ENCODE data around the gene NRG3. TPM values are rescaled to one million over a fixed set of nuclear protein-coding genes. Genes with fewer than 3 reads are reported as not detected.

NRG3 gene
- total and polyA plus RNA-seq, 7 donors = 0.03 to 0.10 TPM; not detected in 5

DNA sequence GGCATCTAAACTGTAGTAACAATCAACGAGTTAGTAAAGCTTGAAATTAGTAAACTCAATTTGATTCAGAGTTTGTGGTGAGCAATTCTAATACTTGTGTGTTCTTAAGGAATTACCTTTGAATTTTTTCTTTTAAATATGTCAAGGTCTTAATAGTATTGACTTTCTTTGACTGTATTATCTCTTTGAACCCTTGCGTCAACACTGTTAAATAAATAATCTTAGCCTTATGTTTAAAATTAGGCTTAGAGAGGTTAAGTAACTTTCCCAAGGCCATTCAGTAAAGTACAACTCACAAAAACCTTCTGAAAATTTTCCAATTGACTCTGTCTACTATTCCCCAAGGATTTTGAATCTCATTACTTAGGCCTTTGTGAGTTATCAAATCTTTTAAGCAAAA is 716.4 kb downstream of the NRG3 start:
- TF ChIP-seq, protein P1, sequence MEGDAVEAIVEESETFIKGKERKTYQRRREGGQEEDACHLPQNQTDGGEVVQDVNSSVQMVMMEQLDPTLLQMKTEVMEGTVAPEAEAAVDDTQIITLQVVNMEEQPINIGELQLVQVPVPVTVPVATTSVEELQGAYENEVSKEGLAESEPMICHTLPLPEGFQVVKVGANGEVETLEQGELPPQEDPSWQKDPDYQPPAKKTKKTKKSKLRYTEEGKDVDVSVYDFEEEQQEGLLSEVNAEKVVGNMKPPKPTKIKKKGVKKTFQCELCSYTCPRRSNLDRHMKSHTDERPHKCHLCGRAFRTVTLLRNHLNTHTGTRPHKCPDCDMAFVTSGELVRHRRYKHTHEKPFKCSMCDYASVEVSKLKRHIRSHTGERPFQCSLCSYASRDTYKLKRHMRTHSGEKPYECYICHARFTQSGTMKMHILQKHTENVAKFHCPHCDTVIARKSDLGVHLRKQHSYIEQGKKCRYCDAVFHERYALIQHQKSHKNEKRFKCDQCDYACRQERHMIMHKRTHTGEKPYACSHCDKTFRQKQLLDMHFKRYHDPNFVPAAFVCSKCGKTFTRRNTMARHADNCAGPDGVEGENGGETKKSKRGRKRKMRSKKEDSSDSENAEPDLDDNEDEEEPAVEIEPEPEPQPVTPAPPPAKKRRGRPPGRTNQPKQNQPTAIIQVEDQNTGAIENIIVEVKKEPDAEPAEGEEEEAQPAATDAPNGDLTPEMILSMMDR (IDR thresholded peaks at IDR 0.05) = no peak
- no peaks in the 10 kb centered on the region for H3K4me1 ChIP-seq
- WGBS, 3 donors = 61 to 75% (median 74%) methylated on average over 2 of the region's 2 CpGs
- H3K9me3 ChIP-seq = no peaks in the 10 kb centered on the region
- no peak for ATAC-seq
- no peak for DNase-seq
- H3K27me3 ChIP-seq (ENCODE audit: insufficient read depth in 3 of 3, low read length in 2 of 3) = peaks cover 0 to 4% (median 0%) of the 10 kb centered on the region in 3 donors
- H3K4me3 ChIP-seq = no peak overlapping the region
- H3K27ac ChIP-seq = no peak overlapping the region
- H3K36me3 ChIP-seq (ENCODE audit: insufficient read depth in 1 of 2, low read depth in 1 of 2) = no peaks in the 10 kb centered on the region
- intact Hi-C loops (cut with DNase I) = no loop called here

DNA sequence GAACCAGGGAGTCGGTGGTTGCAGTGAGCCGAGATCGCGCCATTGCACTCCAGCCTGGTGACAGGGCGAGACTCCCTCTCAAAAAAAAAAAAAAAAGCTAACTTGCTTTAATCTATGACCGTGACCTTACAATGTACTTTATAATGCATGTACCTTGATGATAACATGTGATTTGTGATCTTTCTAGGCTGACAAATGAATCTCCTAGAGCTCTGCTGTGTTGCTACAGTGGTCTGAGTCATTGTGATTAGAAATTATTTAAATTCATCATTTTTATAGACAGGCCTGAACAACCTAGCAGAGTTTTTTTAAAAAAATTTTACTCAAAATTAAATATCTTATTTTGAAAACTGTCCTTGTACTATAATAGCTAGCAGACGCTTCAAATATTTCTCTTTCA is 722.8 kb downstream of the NRG3 start:
- TF ChIP-seq, protein P1 (IDR thresholded peaks at IDR 0.05) = no peak
- 92 to 94% (median 92%) methylated on average over 7 of the region's 7 CpGs for WGBS, 3 donors
- intact Hi-C loops (cut with DNase I) = no loop called here

DNA sequence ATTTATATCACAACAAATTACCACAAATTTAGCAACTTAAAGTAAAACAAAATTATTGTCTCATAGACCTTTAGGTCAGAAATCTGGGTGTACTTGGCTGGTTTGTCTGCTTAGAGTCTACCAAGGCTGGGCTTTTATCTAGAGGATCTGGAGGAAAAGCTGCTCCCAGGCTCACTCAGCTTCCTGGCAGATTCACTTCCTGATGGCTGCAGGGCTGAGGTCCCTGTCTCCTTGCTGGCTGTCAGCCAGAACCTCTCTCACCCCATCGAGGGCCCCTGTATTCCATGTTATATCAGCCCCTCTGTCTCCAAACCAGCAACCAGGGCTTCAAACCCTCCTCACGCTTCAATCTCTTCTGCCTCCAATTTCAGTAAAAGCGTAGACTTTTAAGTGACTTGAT is 734.9 kb downstream of the NRG3 start:
- TF ChIP-seq, protein P1 (IDR thresholded peaks at IDR 0.05) = no peak
- no peak for ATAC-seq
- Histone ChIP-seq H3K4me3 (no peak overlapping the region), H3K36me3 (ENCODE audit: insufficient read depth in 1 of 2, low read depth in 1 of 2) (no peaks in the 10 kb centered on the region), H3K4me1 (no peaks in the 10 kb centered on the region), H3K27me3 (ENCODE audit: insufficient read depth in 3 of 3, low read length in 2 of 3) (no peaks in the 10 kb centered on the region), H3K27ac (no peak overlapping the region), H3K9me3 (no peaks in the 10 kb centered on the region)
- intact Hi-C loops (cut with DNase I) = no loop called here
- WGBS, 3 donors = 68 to 78% (median 68%) methylated on average over 3 of the region's 3 CpGs
- DNase-seq = no peak

More for the DNA sequence above, 722.8 kb downstream of the NRG3 start:
- ATAC-seq (no peak), DNase-seq (no peak)
- H3K36me3 ChIP-seq (ENCODE audit: insufficient read depth in 1 of 2, low read depth in 1 of 2) = no peaks in the 10 kb centered on the region
- no peaks in the 10 kb centered on the region for H3K9me3 ChIP-seq
- no peaks in the 10 kb centered on the region for H3K4me1 ChIP-seq
- H3K27ac ChIP-seq = no peak overlapping the region
- no peak overlapping the region for H3K4me3 ChIP-seq
- no peaks in the 10 kb centered on the region for H3K27me3 ChIP-seq (ENCODE audit: insufficient read depth in 3 of 3, low read length in 2 of 3)

DNA sequence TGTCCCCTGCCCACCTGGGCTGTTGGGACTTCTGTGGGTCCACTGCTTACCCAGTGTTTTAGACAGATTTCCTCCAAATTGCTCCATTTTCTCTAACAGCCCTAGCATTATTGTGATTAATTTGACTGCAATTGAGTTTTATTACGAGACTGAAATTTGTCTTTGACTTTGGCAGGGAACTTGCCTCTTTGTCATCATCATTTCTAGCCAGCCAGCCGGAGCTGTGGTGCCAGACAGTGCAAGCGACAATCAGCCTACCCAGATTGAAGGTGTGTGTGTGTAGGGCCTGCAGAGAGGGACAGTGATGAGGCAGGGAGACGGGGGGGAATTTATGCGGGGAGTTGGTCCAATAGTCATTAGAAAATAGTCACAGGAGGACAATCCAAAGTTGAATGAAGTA is 743.0 kb downstream of the NRG3 start:
- no peak for DNase-seq
- TF ChIP-seq, protein P1 (IDR thresholded peaks at IDR 0.05) = no peak
- no peaks in the 10 kb centered on the region for H3K36me3 ChIP-seq (ENCODE audit: insufficient read depth in 1 of 2, low read depth in 1 of 2)
- 26 to 40% (median 33%) methylated on average over 5 of the region's 5 CpGs for WGBS, 3 donors
- no peak overlapping the region for H3K27ac ChIP-seq
- no peak overlapping the region for H3K4me3 ChIP-seq
- peaks cover 0 to 2% (median 0%) of the 10 kb centered on the region in 3 donors for H3K27me3 ChIP-seq (ENCODE audit: insufficient read depth in 3 of 3, low read length in 2 of 3)
- intact Hi-C loops (cut with DNase I) = no loop called here
- no peaks in the 10 kb centered on the region for H3K4me1 ChIP-seq
- no peak for ATAC-seq
- H3K9me3 ChIP-seq = no peaks in the 10 kb centered on the region

DNA sequence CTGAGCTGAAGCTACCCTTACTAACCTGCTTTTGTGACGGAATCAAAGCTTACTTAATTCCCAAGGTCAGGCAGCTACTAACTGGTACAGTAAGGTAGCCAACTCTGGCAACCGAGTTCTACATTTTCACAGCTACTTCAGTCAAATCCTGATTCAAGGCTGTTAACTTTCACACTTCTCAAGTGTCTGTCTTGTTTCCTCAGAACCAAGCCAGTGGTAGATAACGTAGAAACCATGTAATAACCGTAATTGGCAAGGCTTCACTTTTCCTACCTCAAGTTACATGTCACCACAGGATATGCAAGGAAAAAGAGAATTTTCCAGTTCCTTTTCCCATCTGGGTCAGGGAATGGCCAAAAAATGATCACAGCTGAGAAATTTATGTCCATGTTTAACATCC is 746.7 kb downstream of the NRG3 start:
- no peak for ATAC-seq
- Histone ChIP-seq H3K9me3 (no peaks in the 10 kb centered on the region), H3K36me3 (ENCODE audit: insufficient read depth in 1 of 2, low read depth in 1 of 2) (no peaks in the 10 kb centered on the region), H3K4me1 (no peaks in the 10 kb centered on the region), H3K27me3 (ENCODE audit: insufficient read depth in 3 of 3, low read length in 2 of 3) (peaks cover 0 to 2% (median 0%) of the 10 kb centered on the region in 3 donors), H3K27ac (no peak overlapping the region), H3K4me3 (no peak overlapping the region)
- intact Hi-C loops (cut with DNase I) = no loop called here
- WGBS, 3 donors = 47 to 50% (median 48%) methylated on average over 4 of the region's 4 CpGs
- TF ChIP-seq, protein P1 (IDR thresholded peaks at IDR 0.05) = no peak
- DNase-seq = no peak
